Endodermal cell (in vitro differentiated cells): ENCODE measurements around the gene ZKSCAN2. TPM values are rescaled to one million over a fixed set of nuclear protein-coding genes. Genes with fewer than 3 reads are reported as not detected.

Source experiments
- DNase-seq: peaks from one replicate; pipeline ENCODE4 v3.0.0-alpha.2; 2017
- H3K27ac ChIP-seq: 2 replicates; pipeline ENCODE4 v1.5.1; 2013; ENCODE audit warnings: mild to moderate bottlenecking, low read depth, low read length, moderate library complexity
- H3K27me3 ChIP-seq: 2 replicates; pipeline ENCODE4 v1.6.1; 2013; ENCODE audit warnings: mild to moderate bottlenecking, low read length, moderate library complexity; ENCODE audit not compliant: insufficient read depth, control insufficient read depth, poor library complexity, severe bottlenecking
- H3K36me3 ChIP-seq: 2 replicates; pipeline ENCODE4 v1.7.0; 2013; ENCODE audit warnings: mild to moderate bottlenecking, low read length, moderate library complexity; ENCODE audit not compliant: control insufficient read depth, insufficient read depth
- H3K4me1 ChIP-seq: one replicate; pipeline ENCODE4 v1.7.0; 2013; ENCODE audit warnings: low read length; ENCODE audit not compliant: control insufficient read depth, insufficient read depth
- H3K4me3 ChIP-seq: 2 replicates; pipeline ENCODE4 v1.5.1; 2013; ENCODE audit warnings: mild to moderate bottlenecking, low read length, moderate library complexity
- H3K9ac ChIP-seq: 2 replicates; pipeline ENCODE4 v1.6.1; 2013; ENCODE audit warnings: mild to moderate bottlenecking, low read length, moderate library complexity; ENCODE audit not compliant: poor library complexity, severe bottlenecking; ENCODE audit errors: extremely low read depth
- H3K9me3 ChIP-seq: 2 replicates; pipeline ENCODE4 v1.6.1; 2013; ENCODE audit warnings: mild to moderate bottlenecking, low read length, moderate library complexity; ENCODE audit not compliant: control insufficient read depth
- H3K27ac Mint-ChIP-seq: 2 replicates; pipeline ENCODE4 v1.8.0; 2020; ENCODE audit warnings: mixed read lengths
- H3K27me3 Mint-ChIP-seq: 2 replicates; pipeline ENCODE4 v1.8.0; 2021; ENCODE audit warnings: mild to moderate bottlenecking, mixed read lengths; ENCODE audit not compliant: insufficient read depth
- H3K36me3 Mint-ChIP-seq: 2 replicates; pipeline ENCODE4 v1.8.0; 2020; ENCODE audit warnings: low read depth, mixed read lengths
- H3K4me1 Mint-ChIP-seq: 2 replicates; pipeline ENCODE4 v1.8.0; 2020; ENCODE audit warnings: mixed read lengths
- H3K4me3 Mint-ChIP-seq: 2 replicates; pipeline ENCODE4 v1.8.0; 2020; ENCODE audit warnings: mild to moderate bottlenecking, moderate library complexity, mixed read lengths
- H3K9me3 Mint-ChIP-seq: 2 replicates; pipeline ENCODE4 v1.8.0; 2020; ENCODE audit warnings: mild to moderate bottlenecking, mixed read lengths
- CTCF ChIP-seq: fragments of 200-600 bp; sonication (generic); conservative IDR thresholded peaks from 2 replicates; pipeline ENCODE4 v1.5.0; 2021; ENCODE audit warnings: antibody characterized with exemption, mild to moderate bottlenecking
- WGBS, 2 experiments: methylation state at CpG; one replicate each; pipeline versions ENCODE4 v1.1.5 to v1.1.7; 2013; ENCODE audit warnings: missing lambda C conversion rate in 2 of 2, mixed read lengths in 1 of 2; ENCODE audit not compliant: insufficient coverage in 1 of 2, insufficient read length in 1 of 2; 5-methylcytosine and 5-hydroxymethylcytosine counted together
- total RNA-seq, 2 donors: library from RNA; stranded (reverse); fragmentation: NEBNext Ultra II Directional in 1 of 2; extraction: Animal tissue kit (Norgen Biotek cat#: 25700) in 1 of 2; gene quantifications; 2 replicates in 1 of 2; 3 replicates in 1 of 2; pipeline ENCODE4 v1.2.1, GENCODE V29; 2021

The ZKSCAN2 gene
- total RNA-seq, 2 donors from 2014 or later, result 19.2 to 19.6 TPM

GRCh38 chr16:25279491-25279890 is 21.8 kb upstream of the ZKSCAN2 start:
- Mint-ChIP-seq H3K9me3 (peaks cover 22% of the 10 kb centered on the region), H3K4me3 (no peak overlapping the region), H3K4me1 (no peaks in the 10 kb centered on the region), H3K27me3 (no peaks in the 10 kb centered on the region), H3K27ac (no peak overlapping the region), H3K36me3 (peaks cover 56% of the 10 kb centered on the region)
- Histone ChIP-seq H3K27ac (no peak overlapping the region), H3K27me3 (no peaks in the 10 kb centered on the region), H3K4me3 (no peak overlapping the region), H3K36me3 (peaks cover 12% of the 10 kb centered on the region), H3K9ac (no peak overlapping the region), H3K4me1 (no peaks in the 10 kb centered on the region), H3K9me3 (peaks cover 44% of the 10 kb centered on the region)
- no peak for DNase-seq
- 67 to 83% methylated on average over 3 to 7 of the region's 7 CpGs for WGBS, 2 experiments
- TF ChIP-seq CTCF, result no peak

GRCh38 chr16:25271421-25271820 is 13.8 kb upstream of the ZKSCAN2 start:
- no peaks in the 10 kb centered on the region for H3K27me3 Mint-ChIP-seq
- H3K9me3 Mint-ChIP-seq, result no peaks in the 10 kb centered on the region
- TF ChIP-seq CTCF, result no peak
- peaks cover 23% of the 10 kb centered on the region for H3K4me1 Mint-ChIP-seq
- H3K9ac ChIP-seq, result no peak overlapping the region
- no peak for DNase-seq
- H3K27ac Mint-ChIP-seq, result no peak overlapping the region
- H3K4me1 ChIP-seq, result peaks cover 9% of the 10 kb centered on the region
- no peaks in the 10 kb centered on the region for H3K27me3 ChIP-seq
- 88 to 91% methylated on average over 5 of the region's 5 CpGs for WGBS, 2 experiments
- peaks cover 32% of the 10 kb centered on the region for H3K36me3 ChIP-seq
- no peak overlapping the region for H3K4me3 ChIP-seq
- H3K27ac ChIP-seq, result no peak overlapping the region
- H3K4me3 Mint-ChIP-seq, result no peak overlapping the region
- no peaks in the 10 kb centered on the region for H3K9me3 ChIP-seq
- peaks cover 58% of the 10 kb centered on the region for H3K36me3 Mint-ChIP-seq

- no peak for DNase-seq
- Mint-ChIP-seq H3K4me1 (peaks cover 24% of the 10 kb centered on the region), H3K9me3 (no peaks in the 10 kb centered on the region), H3K36me3 (peaks cover 67% of the 10 kb centered on the region), H3K4me3 (no peak overlapping the region), H3K27ac (no peak overlapping the region), H3K27me3 (no peaks in the 10 kb centered on the region)
- WGBS, 2 experiments, result 95 to 96% methylated on average over 5 to 6 of the region's 6 CpGs
- peaks cover 9% of the 10 kb centered on the region for H3K4me1 ChIP-seq
- no peak for TF ChIP-seq CTCF
- H3K27me3 ChIP-seq, result no peaks in the 10 kb centered on the region
- H3K9ac ChIP-seq, result no peak overlapping the region
- H3K4me3 ChIP-seq, result no peak overlapping the region
- peaks cover 40% of the 10 kb centered on the region for H3K36me3 ChIP-seq
- H3K27ac ChIP-seq, result no peak overlapping the region
- H3K9me3 ChIP-seq, result no peaks in the 10 kb centered on the region
Measured at GRCh38 chr16:25270577-25270976, 12.9 kb upstream of the ZKSCAN2 start.
